Transverse colon (tissue), 4 donors: Measurements from ENCODE around the gene SLAMF7. TPM values are rescaled to one million over a fixed set of nuclear protein-coding genes. Genes with fewer than 3 reads are reported as not detected.

Experiments used
- DNase-seq: peaks from one replicate; pipeline ENCODE4 v3.0.0-alpha.2; 2019
- H3K27ac ChIP-seq, 4 donors: fragments of 200-600 bp; sonication (generic); 2 replicates each; pipeline ENCODE4 v1.5.1; 2016 to 2018; ENCODE audit warnings: inconsistent platforms in 4 of 4
- H3K27me3 ChIP-seq: fragments of 200-600 bp; sonication (generic); 2 replicates; pipeline ENCODE4 v1.5.1; 2017; ENCODE audit warnings: inconsistent platforms
- H3K36me3 ChIP-seq, 4 donors: fragments of 200-600 bp; sonication (generic); 2 replicates each; pipeline ENCODE4 v1.5.1; 2017 to 2019; ENCODE audit warnings: inconsistent platforms in 4 of 4
- H3K4me1 ChIP-seq, 4 donors: fragments of 200-600 bp; sonication (generic); 2 replicates each; pipeline ENCODE4 v1.5.1; 2017 to 2020; ENCODE audit warnings: inconsistent platforms in 4 of 4
- H3K4me3 ChIP-seq, 4 donors: fragments of 200-600 bp; sonication (generic); 1 replicate in 1 of 4; 2 replicates in 3 of 4; pipeline versions ENCODE4 v1.5.1 to v1.6.1; 2017 to 2019; ENCODE audit warnings: inconsistent platforms in 4 of 4
- H3K9me3 ChIP-seq, 2 donors: fragments of 200-600 bp; sonication (generic); 2 replicates each; pipeline ENCODE4 v1.5.1; 2017 to 2019; ENCODE audit warnings: inconsistent platforms in 2 of 2
- EP300 ChIP-seq: sonication (generic); formaldehyde crosslinking; IDR thresholded peaks from one replicate; pipeline ENCODE4 v1.6.1; 2017; ENCODE audit warnings: antibody characterized with exemption, low read depth
- POLR2A ChIP-seq: fragments of 450-650 bp; IDR thresholded peaks from one replicate; pipeline ENCODE4 v1.6.1; 2016; ENCODE audit warnings: antibody characterized with exemption, mild to moderate bottlenecking, moderate library complexity
- POLR2AphosphoS5 ChIP-seq, 3 donors: sonication (generic); formaldehyde crosslinking; IDR thresholded peaks; one replicate each; pipeline ENCODE4 v1.6.1; 2016; ENCODE audit warnings: antibody characterized with exemption in 3 of 3
- WGBS, 2 donors: methylation state at CpG; one replicate each; pipeline ENCODE4 v1.1.5; 2018; ENCODE audit warnings: low coverage in 1 of 2; 5-methylcytosine and 5-hydroxymethylcytosine counted together
- in situ Hi-C, 4 donors: fragments of 200-750 bp; cut with MboI; loops; one replicate each; pipeline versions ENCODE4 v1.15.0 to v1.15.1; 2017; ENCODE audit warnings: low sequenced_read_pairs in 3 of 4, low pct_ligation_motif_present in 1 of 4, low pct_unique_long_range_greater_than_20kb in 1 of 4
- intact Hi-C: fragments of 100-400 bp; cut with DNase I; formaldehyde crosslinking; loops from one replicate; pipeline ENCODE4 v1.15.1; 2023; ENCODE audit warnings: low total_unique reads
- total RNA-seq, 4 donors: library from RNA; depleted of rRNA; stranded (reverse); fragments of >200 nt; gene quantifications; one replicate each; pipeline ENCODE4 v1.1.0, GENCODE V29; 2016
- TF ChIP-seq, protein P1 (sequence below), 5 experiments: fragments of 200-600 bp in 3 of 5; fragments of 450-650 bp in 2 of 5; sonication (generic) in 3 of 5; IDR thresholded peaks; 1 replicate in 2 of 5; 2 replicates in 3 of 5; pipeline ENCODE4 v1.5.1; 2016 to 2017; ENCODE audit warnings: antibody characterized with exemption in 5 of 5, inconsistent platforms in 3 of 5, mild to moderate bottlenecking in 2 of 5, moderate library complexity in 1 of 5

Gene SLAMF7
- total RNA-seq, 4 donors from 2014 or later, result 0.20 to 15.4 (median 2.7) TPM; not detected in 1

DNA sequence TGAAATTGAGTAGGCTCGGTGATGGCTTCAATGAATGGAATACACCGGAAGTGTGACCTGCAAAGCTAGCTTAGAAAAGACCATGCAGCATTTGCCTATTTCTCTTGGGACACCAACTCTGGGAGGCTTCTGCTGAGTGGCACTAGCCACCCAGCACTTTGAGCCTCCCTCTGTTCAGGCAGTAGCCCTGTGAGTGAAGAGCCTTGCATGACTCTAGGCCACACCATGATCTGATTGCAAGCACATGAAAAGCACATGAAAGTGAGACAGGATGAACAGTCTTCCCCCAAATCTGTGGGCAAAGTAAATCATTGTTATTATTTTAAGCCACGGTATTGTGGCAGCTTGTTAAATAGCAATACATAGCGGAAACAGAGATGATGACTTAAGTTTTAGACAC, 30.2 kb upstream of the SLAMF7 start:
- in situ Hi-C loops (no loop called here), intact Hi-C loops (no loop called here)
- no peak overlapping the region for H3K4me3 ChIP-seq
- H3K27ac ChIP-seq, result peak overlapping the region; percentile 59 to 77 (median 62)
- TF ChIP-seq EP300 (no peak), POLR2AphosphoS5 (IDR thresholded peaks at IDR 0.05) (no peak), POLR2A (no peak)
- TF ChIP-seq, protein P1, sequence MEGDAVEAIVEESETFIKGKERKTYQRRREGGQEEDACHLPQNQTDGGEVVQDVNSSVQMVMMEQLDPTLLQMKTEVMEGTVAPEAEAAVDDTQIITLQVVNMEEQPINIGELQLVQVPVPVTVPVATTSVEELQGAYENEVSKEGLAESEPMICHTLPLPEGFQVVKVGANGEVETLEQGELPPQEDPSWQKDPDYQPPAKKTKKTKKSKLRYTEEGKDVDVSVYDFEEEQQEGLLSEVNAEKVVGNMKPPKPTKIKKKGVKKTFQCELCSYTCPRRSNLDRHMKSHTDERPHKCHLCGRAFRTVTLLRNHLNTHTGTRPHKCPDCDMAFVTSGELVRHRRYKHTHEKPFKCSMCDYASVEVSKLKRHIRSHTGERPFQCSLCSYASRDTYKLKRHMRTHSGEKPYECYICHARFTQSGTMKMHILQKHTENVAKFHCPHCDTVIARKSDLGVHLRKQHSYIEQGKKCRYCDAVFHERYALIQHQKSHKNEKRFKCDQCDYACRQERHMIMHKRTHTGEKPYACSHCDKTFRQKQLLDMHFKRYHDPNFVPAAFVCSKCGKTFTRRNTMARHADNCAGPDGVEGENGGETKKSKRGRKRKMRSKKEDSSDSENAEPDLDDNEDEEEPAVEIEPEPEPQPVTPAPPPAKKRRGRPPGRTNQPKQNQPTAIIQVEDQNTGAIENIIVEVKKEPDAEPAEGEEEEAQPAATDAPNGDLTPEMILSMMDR (IDR thresholded peaks at IDR 0.05), result no peak
- no peaks in the 10 kb centered on the region for H3K9me3 ChIP-seq
- H3K27me3 ChIP-seq, result no peaks in the 10 kb centered on the region
- H3K36me3 ChIP-seq, result no peaks in the 10 kb centered on the region
- H3K4me1 ChIP-seq, result peaks cover 0 to 3% (median 0%) of the 10 kb centered on the region in 4 donors
- no peak for DNase-seq
- 54 to 100% methylated on average over 1 to 4 of the region's 4 CpGs for WGBS, 2 donors

DNA sequence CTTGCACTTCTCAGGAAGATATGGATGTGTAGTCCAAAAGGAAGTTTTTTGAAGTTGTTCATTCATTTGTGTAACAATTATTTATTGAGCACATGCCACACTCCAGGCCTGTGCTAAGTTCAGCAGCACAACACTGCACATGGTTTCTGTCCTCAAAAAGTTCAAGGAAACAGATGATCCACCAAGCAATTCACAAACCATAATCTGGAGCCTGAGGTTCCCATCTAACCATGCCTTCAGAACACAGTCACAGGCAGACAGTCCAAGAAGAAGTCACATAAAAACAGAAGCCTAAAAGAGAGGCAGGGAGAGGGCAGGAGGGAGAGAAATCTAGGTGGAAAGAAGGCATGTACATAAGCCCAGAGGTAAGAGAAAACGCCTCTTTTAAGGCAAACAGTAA, 29.3 kb upstream of the SLAMF7 start:
- Histone ChIP-seq H3K27me3 (no peaks in the 10 kb centered on the region), H3K27ac (peak overlapping the region; percentile 28 to 77 (median 63)), H3K9me3 (no peaks in the 10 kb centered on the region), H3K36me3 (no peaks in the 10 kb centered on the region), H3K4me3 (peak overlapping the region in 1 of 4 donors; percentile 42), H3K4me1 (peaks cover 0 to 3% (median 0%) of the 10 kb centered on the region in 4 donors)
- no peak for DNase-seq
- in situ Hi-C loops, result no loop called here
- TF ChIP-seq, protein P1 (IDR thresholded peaks at IDR 0.05), result no peak
- TF ChIP-seq POLR2A (no peak), EP300 (no peak), POLR2AphosphoS5 (IDR thresholded peaks at IDR 0.05) (no peak)
- 63 to 64% methylated on average over 1 of the region's 1 CpG for WGBS, 2 donors
- intact Hi-C loops, result no loop called here

DNA sequence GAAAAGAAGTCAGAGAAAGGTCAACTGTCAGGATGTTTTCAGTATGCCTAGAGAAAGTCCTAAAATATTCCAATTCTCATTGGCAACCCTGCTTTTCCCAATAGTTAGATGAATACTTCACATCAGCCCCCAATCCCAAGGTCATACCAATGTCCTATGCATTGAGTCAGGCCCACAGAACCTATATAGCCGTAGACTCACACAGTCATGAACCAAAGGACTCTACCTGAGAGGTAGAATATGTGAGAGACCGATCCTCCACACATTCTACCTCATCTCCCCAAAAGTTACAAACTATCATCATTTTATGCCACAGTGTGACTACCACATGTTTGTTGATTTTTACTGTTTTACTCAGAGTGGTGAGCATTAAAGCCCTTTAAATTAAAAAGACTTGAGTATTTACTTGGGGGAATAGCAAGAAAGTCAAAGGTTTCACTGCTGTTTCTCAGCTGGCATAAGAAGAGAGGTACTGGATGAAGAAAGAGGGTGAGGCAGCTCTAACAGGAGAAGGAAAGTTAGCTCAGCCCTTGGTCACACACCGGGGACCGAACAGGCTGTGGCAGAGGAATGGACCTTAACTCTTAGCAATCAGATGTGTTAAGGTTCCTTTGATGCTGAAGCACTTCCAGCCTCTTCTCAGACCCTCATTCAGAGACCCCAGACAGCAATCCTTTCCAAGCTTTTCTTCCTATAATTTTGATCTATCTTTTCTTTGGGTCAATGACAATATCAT, 28.4 kb upstream of the SLAMF7 start:
- peak overlapping the region in 2 of 4 donors; percentile 12 to 42 for H3K4me3 ChIP-seq
- WGBS, 2 donors, result 59 to 70% methylated on average over 4 of the region's 4 CpGs
- H3K27ac ChIP-seq, result peak overlapping the region; percentile 60 to 77 (median 70)

DNA sequence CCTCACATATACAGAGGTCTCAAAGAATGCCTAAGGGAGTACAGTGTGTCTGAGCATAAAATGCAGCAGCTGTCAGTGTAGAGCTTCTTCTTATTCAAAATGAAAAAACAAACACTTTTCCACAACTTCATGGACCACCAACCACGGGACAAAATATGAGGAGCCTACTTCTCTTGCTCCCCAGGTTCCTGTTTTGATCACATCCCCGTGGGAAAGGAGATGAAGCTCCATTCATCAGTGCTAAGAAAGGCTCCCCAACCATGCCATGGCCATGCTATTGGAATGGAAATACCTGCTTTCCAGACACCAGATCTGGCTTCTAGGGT, 27.8 kb upstream of the SLAMF7 start:
- Histone ChIP-seq H3K27ac (peak overlapping the region; percentile 60 to 77 (median 70)), H3K9me3 (no peaks in the 10 kb centered on the region), H3K4me1 (peaks cover 0 to 3% (median 0%) of the 10 kb centered on the region in 4 donors), H3K27me3 (no peaks in the 10 kb centered on the region), H3K36me3 (no peaks in the 10 kb centered on the region), H3K4me3 (peak overlapping the region in 2 of 4 donors; percentile 12 to 42)
- TF ChIP-seq, protein P1 (IDR thresholded peaks at IDR 0.05), result no peak
- TF ChIP-seq POLR2AphosphoS5 (IDR thresholded peaks at IDR 0.05) (no peak), POLR2A (no peak), EP300 (no peak)
- in situ Hi-C loops (no loop called here), intact Hi-C loops (no loop called here)
- no peak for DNase-seq
- 46% methylated on average over 2 of the region's 2 CpGs; no CpG with 5 or more reads in 1 of the 2 donors for WGBS, 2 donors

More for the DNA sequence above, 28.4 kb upstream of the SLAMF7 start:
- Histone ChIP-seq H3K27me3 (no peaks in the 10 kb centered on the region), H3K4me1 (peaks cover 0 to 3% (median 0%) of the 10 kb centered on the region in 4 donors), H3K36me3 (no peaks in the 10 kb centered on the region), H3K9me3 (no peaks in the 10 kb centered on the region)
- DNase-seq, result no peak
- intact Hi-C loops (no loop called here), in situ Hi-C loops (no loop called here)
- TF ChIP-seq POLR2AphosphoS5 (IDR thresholded peaks at IDR 0.05), result no peak
- no peak for TF ChIP-seq POLR2A
- TF ChIP-seq EP300, result no peak
- TF ChIP-seq, protein P1 (IDR thresholded peaks at IDR 0.05), result no peak
